Lung (tissue), 12 donors: Measurements from ENCODE around the gene ULK4. TPM values are rescaled to one million over a fixed set of nuclear protein-coding genes. Genes with fewer than 3 reads are reported as not detected.

ENCODE experiments used
- ATAC-seq: fragments of 200-7000 bp; cut with Tn5 transposase; one replicate; pipeline ENCODE4 v1.9.1; 2020; ENCODE audit warnings: moderate number of reproducible peaks; ENCODE audit not compliant: insufficient read depth, low FRiP score
- DNase-seq, 3 donors: peaks; one replicate each; pipeline ENCODE4 v3.0.0-alpha.2; 2013 to 2017
- H3K27ac ChIP-seq, 2 donors: one replicate each; pipeline ENCODE4 v1.5.1; 2013; ENCODE audit warnings: mild to moderate bottlenecking in 2 of 2, moderate library complexity in 2 of 2, control low read depth in 1 of 2, inconsistent platforms in 1 of 2, low read depth in 1 of 2, low read length in 1 of 2
- H3K27me3 ChIP-seq, 3 donors: one replicate each; pipeline ENCODE4 v1.5.1; 2013; ENCODE audit warnings: low read length in 2 of 3; ENCODE audit not compliant: control insufficient read depth in 3 of 3, insufficient read depth in 3 of 3
- H3K36me3 ChIP-seq, 4 donors: one replicate each; pipeline ENCODE4 v1.5.1; 2013; ENCODE audit warnings: low read length in 4 of 4, mild to moderate bottlenecking in 1 of 4, moderate library complexity in 1 of 4; ENCODE audit not compliant: control insufficient read depth in 4 of 4, insufficient read depth in 4 of 4
- H3K4me1 ChIP-seq, 5 donors: one replicate each; pipeline ENCODE4 v1.5.1; 2013; ENCODE audit warnings: low read length in 5 of 5, mild to moderate bottlenecking in 2 of 5, moderate library complexity in 1 of 5; ENCODE audit not compliant: control insufficient read depth in 5 of 5, insufficient read depth in 5 of 5
- H3K4me3 ChIP-seq: one replicate; pipeline ENCODE4 v1.5.1; 2013; ENCODE audit warnings: mild to moderate bottlenecking, control low read depth, moderate library complexity
- H3K9ac ChIP-seq, 2 donors: one replicate each; pipeline ENCODE4 v1.5.1; 2013; ENCODE audit warnings: low read length in 2 of 2, control low read depth in 1 of 2; ENCODE audit not compliant: insufficient read depth in 1 of 2
- H3K9me3 ChIP-seq, 4 donors: one replicate each; pipeline ENCODE4 v1.5.1; 2013; ENCODE audit warnings: low read length in 3 of 4, mild to moderate bottlenecking in 1 of 4, moderate library complexity in 1 of 4; ENCODE audit not compliant: control insufficient read depth in 4 of 4, insufficient read depth in 3 of 4
- WGBS, 2 donors: extraction: QIAGEN DNeasy Blood & Tissue Kit; methylation state at CpG; one replicate each; pipeline ENCODE4 v1.1.7; 2013; 5-methylcytosine and 5-hydroxymethylcytosine counted together
- polyA plus RNA-seq, 2 donors: library from polyadenylated mRNA; stranded (reverse); fragments of 200-250 nt; gene quantifications; one replicate each; pipeline ENCODE4 v1.2.1, GENCODE V29; 2013
- total RNA-seq, 2 donors: library from RNA; depleted of rRNA in 1 of 2; stranded (reverse); fragments of >200 nt in 1 of 2; gene quantifications; one replicate each; pipeline ENCODE4 v1.2.1, GENCODE V29; 2014 to 2021
- TF ChIP-seq, protein P1 (sequence below): IDR thresholded peaks from 2 replicates; pipeline ENCODE4 v1.5.1; 2012; ENCODE audit warnings: mild to moderate bottlenecking; ENCODE audit errors: control extremely low read depth, extremely low read depth
- donor health status: control.
- donor health status: control.
- donor health status: Bipolar disorder and iron deficiency.
- donor health status: healthy.
- donor health status: DM: yes; HTN: yes; CAD: no.

Gene ULK4
- total and polyA plus RNA-seq, 4 donors, result 2.8 to 56.0 (median 12.6) TPM

DNA sequence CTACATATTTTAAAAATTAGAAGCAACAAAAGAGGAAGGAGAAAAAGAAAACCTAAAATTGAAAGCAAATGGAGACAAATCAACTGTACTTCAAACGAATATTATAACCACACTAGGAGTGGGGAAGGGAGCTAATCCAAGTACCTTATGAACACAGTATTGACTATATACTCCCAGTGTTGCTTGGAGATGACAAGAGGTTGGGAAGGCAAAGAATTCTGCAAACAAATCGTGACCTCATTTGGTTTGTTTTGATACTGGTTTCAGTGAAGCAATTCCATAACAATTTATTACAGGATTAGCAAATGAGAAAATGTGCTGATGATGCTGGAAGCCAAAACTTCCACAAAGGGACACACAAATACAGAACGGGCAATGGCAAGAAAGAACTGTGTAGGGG lies 268.1 kb downstream of the ULK4 start:
- Histone ChIP-seq H3K9ac (no peak overlapping the region), H3K4me3 (no peak overlapping the region), H3K9me3 (no peaks in the 10 kb centered on the region), H3K4me1 (peaks cover 0 to 8% (median 7%) of the 10 kb centered on the region in 5 donors), H3K27me3 (no peaks in the 10 kb centered on the region), H3K27ac (no peak overlapping the region), H3K36me3 (no peaks in the 10 kb centered on the region)
- peak in 2 of 3 donors; percentile 26 to 34 for DNase-seq
- TF ChIP-seq, protein P1, sequence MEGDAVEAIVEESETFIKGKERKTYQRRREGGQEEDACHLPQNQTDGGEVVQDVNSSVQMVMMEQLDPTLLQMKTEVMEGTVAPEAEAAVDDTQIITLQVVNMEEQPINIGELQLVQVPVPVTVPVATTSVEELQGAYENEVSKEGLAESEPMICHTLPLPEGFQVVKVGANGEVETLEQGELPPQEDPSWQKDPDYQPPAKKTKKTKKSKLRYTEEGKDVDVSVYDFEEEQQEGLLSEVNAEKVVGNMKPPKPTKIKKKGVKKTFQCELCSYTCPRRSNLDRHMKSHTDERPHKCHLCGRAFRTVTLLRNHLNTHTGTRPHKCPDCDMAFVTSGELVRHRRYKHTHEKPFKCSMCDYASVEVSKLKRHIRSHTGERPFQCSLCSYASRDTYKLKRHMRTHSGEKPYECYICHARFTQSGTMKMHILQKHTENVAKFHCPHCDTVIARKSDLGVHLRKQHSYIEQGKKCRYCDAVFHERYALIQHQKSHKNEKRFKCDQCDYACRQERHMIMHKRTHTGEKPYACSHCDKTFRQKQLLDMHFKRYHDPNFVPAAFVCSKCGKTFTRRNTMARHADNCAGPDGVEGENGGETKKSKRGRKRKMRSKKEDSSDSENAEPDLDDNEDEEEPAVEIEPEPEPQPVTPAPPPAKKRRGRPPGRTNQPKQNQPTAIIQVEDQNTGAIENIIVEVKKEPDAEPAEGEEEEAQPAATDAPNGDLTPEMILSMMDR, result no peak
- no peak for ATAC-seq
- 51 to 55% methylated on average over 3 of the region's 3 CpGs for WGBS, 2 donors

DNA sequence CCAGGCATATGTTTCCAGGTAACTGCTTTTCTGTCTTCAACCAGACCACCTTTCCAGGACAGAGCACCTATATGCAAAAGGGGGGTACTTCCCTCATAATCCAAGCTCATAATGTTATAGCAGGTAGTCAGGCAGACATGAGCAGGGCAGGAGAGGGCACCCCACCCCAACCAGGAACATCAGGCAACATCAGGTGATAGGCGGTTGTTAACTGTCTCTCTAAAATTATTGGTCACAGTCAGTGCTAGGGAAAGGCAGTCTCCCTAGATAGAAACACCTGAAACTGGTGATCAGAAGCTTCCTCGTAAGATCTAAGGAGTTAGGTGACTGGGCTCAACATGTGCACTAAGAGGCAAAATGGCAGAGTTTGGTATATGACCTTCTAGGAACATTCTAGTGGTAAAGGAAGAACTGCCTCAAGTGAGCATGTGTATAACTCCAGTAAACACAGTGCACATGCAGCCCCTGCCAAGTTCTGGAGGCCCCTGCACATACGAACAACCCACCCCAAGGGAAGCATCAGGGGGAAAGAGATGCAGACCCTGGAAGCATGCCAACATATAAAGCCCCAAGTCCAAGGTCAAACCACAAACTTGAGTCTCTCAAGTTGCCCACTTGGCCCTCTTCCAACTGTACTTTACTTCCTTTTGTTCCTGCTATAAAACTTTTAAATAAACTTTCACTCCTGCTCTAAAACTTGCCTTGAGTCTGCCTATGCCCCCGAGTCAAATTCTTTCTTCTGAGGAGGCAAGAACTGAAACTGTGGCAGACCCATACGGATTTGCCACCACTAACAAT lies 270.9 kb downstream of the ULK4 start:
- Histone ChIP-seq H3K4me3 (no peak overlapping the region), H3K36me3 (no peaks in the 10 kb centered on the region), H3K9ac (no peak overlapping the region), H3K27ac (no peak overlapping the region), H3K9me3 (no peaks in the 10 kb centered on the region), H3K27me3 (no peaks in the 10 kb centered on the region), H3K4me1 (peaks cover 0 to 8% (median 7%) of the 10 kb centered on the region in 5 donors)
- 33 to 41% methylated on average over 5 of the region's 5 CpGs for WGBS, 2 donors
- ATAC-seq (no peak), DNase-seq (peak; percentile 53 to 76 (median 54))
- TF ChIP-seq, protein P1, result no peak

DNA sequence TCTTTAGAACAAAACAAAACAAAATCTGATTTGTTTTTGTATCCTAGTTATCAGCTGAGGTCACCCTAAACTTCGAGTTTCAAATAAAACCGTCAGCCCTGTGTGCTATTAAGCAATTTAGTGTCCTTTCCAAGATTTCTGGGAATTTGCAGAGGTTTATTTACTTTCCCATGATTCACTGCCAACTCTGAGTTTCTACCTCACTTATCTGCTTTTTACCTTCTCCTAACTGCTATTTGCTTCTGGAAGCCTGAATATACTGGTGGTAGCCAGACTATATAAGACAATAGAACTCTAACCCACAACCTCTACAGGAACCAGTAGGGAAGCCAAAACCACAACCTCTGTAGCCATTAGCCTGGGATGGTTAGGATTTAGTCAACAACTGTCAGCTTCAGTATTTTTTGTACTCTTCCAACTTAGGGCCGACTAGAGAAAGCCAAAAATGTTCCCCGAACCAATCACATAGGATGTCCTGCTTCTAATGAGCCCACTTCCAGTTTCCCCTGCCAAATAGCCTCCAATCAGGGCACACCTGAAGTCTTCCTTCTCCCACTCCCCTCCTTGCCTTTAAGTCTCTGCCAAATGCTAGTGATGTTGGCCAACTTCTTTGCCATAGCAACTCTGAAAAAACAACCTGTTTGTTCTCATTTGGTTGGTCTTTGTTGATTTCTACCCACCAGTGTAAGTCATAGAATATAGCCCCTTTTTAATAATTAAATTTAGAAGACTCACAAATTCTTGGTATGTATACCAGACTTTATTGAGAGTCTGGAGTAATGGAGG lies 273.1 kb downstream of the ULK4 start:
- ATAC-seq, result peak; percentile 34
- Histone ChIP-seq H3K9ac (no peak overlapping the region), H3K27me3 (no peaks in the 10 kb centered on the region), H3K9me3 (peaks cover 0 to 2% (median 0%) of the 10 kb centered on the region in 4 donors), H3K4me3 (no peak overlapping the region), H3K27ac (peak overlapping the region in 1 of 2 donors; percentile 67), H3K36me3 (no peaks in the 10 kb centered on the region), H3K4me1 (peaks cover 0 to 8% (median 2%) of the 10 kb centered on the region in 5 donors)
- DNase-seq, result peak in 1 of 3 donors; percentile 36
- TF ChIP-seq, protein P1, result no peak
- 66 to 74% methylated on average over 4 of the region's 4 CpGs for WGBS, 2 donors
